ENCODE results near the gene TOP1. TPM values are rescaled to one million over a fixed set of nuclear protein-coding genes. Genes with fewer than 3 reads are reported as not detected.

The TOP1 gene
- polyA plus RNA-seq, 3 donors: 6.9 to 11.5 (median 11.5) TPM

GRCh38 chr20:41082306-41082705 is 53.7 kb downstream of the TOP1 start:
- Histone ChIP-seq H3K9me3 (replicated peaks in 1 of 2; ENCODE audit: control insufficient read depth in 1 of 2, insufficient read depth in 1 of 2, low read length in 2 of 2) (no peaks in the 10 kb centered on the region), H3K9ac (ENCODE audit: insufficient read depth, low read length, poor library complexity, severe bottlenecking) (no peak overlapping the region), H3K4me2 (replicated peaks; ENCODE audit: extremely low read depth, low read length, poor library complexity, severe bottlenecking) (no peak overlapping the region), H3K79me2 (ENCODE audit: insufficient read depth, low read length) (peaks cover 10% of the 10 kb centered on the region), H3K4me1 (ENCODE audit: control insufficient read depth in 1 of 2, insufficient read depth in 2 of 2, low read length in 2 of 2) (peaks cover 15 to 16% of the 10 kb centered on the region in 2 donors), H4K20me1 (ENCODE audit: insufficient read depth, low read length) (peaks cover 72% of the 10 kb centered on the region), H2AFZ (ENCODE audit: insufficient read depth, low read depth, low read length, poor library complexity, severe bottlenecking) (no peak overlapping the region), H3K4me3 (replicated peaks in 1 of 3; ENCODE audit: low read depth in 2 of 3, low read length in 3 of 3) (no peak overlapping the region), H3K36me3 (replicated peaks in 1 of 2; ENCODE audit: control insufficient read depth in 1 of 2, insufficient read depth in 2 of 2, low read length in 2 of 2) (peaks cover 63 to 94% of the 10 kb centered on the region in 2 donors), H3K27ac (ENCODE audit: low read depth in 1 of 2, low read length in 2 of 2) (no peak overlapping the region), H3K27me3 (ENCODE audit: control insufficient read depth in 2 of 2, insufficient read depth in 2 of 2, low read length in 2 of 2) (no peaks in the 10 kb centered on the region)
- Mint-ChIP-seq H3K27me3 (ENCODE audit: low read depth in 3 of 3) (no peaks in the 10 kb centered on the region), H3K27ac (peak overlapping the region in 1 of 7 donors; percentile 24), H3K4me1 (peaks cover 23% of the 10 kb centered on the region), H3K36me3 (peaks cover 81 to 92% of the 10 kb centered on the region in 2 donors), H3K4me3 (no peak overlapping the region), H3K9me3 (no peaks in the 10 kb centered on the region)
- intact Hi-C loops (cut with micrococcal nuclease): no loop called here
- WGBS (ENCODE audit: insufficient coverage): no CpG with 5 or more reads among the region's 2 CpGs
- DNase-seq: no peak
- TF ChIP-seq CTCF (IDR thresholded peaks at IDR 0.05): no peak

- peak overlapping the region in 1 of 2 donors; percentile 60 for H3K27ac ChIP-seq (ENCODE audit: low read depth in 1 of 2, low read length in 2 of 2)
- DNase-seq: no peak
- peaks cover 11 to 16% of the 10 kb centered on the region in 2 donors for H3K4me1 ChIP-seq (ENCODE audit: control insufficient read depth in 1 of 2, insufficient read depth in 2 of 2, low read length in 2 of 2)
- H3K4me3 Mint-ChIP-seq: no peak overlapping the region
- H3K27me3 Mint-ChIP-seq (ENCODE audit: low read depth in 3 of 3): no peaks in the 10 kb centered on the region
- no peak overlapping the region for H2AFZ ChIP-seq (ENCODE audit: insufficient read depth, low read depth, low read length, poor library complexity, severe bottlenecking)
- no peaks in the 10 kb centered on the region for H3K27me3 ChIP-seq (ENCODE audit: control insufficient read depth in 2 of 2, insufficient read depth in 2 of 2, low read length in 2 of 2)
- H3K9ac ChIP-seq (ENCODE audit: insufficient read depth, low read length, poor library complexity, severe bottlenecking): no peak overlapping the region
- peaks cover 42% of the 10 kb centered on the region for H4K20me1 ChIP-seq (ENCODE audit: insufficient read depth, low read length)
- H3K9me3 ChIP-seq (replicated peaks in 1 of 2; ENCODE audit: control insufficient read depth in 1 of 2, insufficient read depth in 1 of 2, low read length in 2 of 2): no peaks in the 10 kb centered on the region
- no peak for TF ChIP-seq CTCF (IDR thresholded peaks at IDR 0.05)
- H3K79me2 ChIP-seq (ENCODE audit: insufficient read depth, low read length): no peaks in the 10 kb centered on the region
- peaks cover 76 to 93% of the 10 kb centered on the region in 2 donors for H3K36me3 Mint-ChIP-seq
- H3K9me3 Mint-ChIP-seq: no peaks in the 10 kb centered on the region
- no peak overlapping the region for H3K4me2 ChIP-seq (replicated peaks; ENCODE audit: extremely low read depth, low read length, poor library complexity, severe bottlenecking)
- H3K4me3 ChIP-seq (replicated peaks in 1 of 3; ENCODE audit: low read depth in 2 of 3, low read length in 3 of 3): no peak overlapping the region
- H3K36me3 ChIP-seq (replicated peaks in 1 of 2; ENCODE audit: control insufficient read depth in 1 of 2, insufficient read depth in 2 of 2, low read length in 2 of 2): peaks cover 55 to 94% of the 10 kb centered on the region in 2 donors
- 57% methylated on average over 3 of the region's 3 CpGs for WGBS (ENCODE audit: insufficient coverage)
- intact Hi-C loops (cut with micrococcal nuclease): loop anchor here in 1 of 2 donors (5.0 kb wide), 1 partner anchor 33 kb away; no protein-coding TSS in a partner anchor
- H3K27ac Mint-ChIP-seq: peak overlapping the region; percentile 36 to 85 (median 79)
- peaks cover 14% of the 10 kb centered on the region for H3K4me1 Mint-ChIP-seq
Observed at GRCh38 chr20:41085606-41086005, 57.0 kb downstream of the TOP1 start.

Data from CD14-positive monocyte (primary cell).